ENCODE results near the gene ARHGEF11. TPM values are rescaled to one million over a fixed set of nuclear protein-coding genes. Genes with fewer than 3 reads are reported as not detected.

Gene ARHGEF11
- total and polyA plus RNA-seq, 9 of the 15 experiments (the other 6 are each of a cell fraction or from before 2014, with no cell fraction given), result 0.14 to 15.5 (median 9.0) TPM

DNA sequence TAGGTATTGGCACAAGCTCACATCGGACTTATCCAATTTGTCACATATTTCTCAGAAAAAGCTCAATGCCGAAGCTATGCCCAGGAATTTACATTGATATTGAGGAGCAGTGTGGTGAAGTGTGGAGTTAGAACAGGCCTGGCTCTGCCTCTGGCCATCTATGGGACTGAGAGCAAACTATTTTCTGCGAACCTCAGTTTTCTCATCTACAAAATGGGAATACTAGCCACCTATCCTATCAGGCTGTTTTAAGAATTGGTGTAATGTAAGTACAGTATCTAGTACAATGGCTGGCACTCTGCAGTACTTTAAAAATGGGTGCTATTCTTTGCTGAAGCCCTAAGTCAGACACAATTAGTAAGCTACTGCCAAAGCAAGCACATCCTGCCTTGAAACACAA, 47.2 kb downstream of the ARHGEF11 start:
- DNase-seq (ENCODE audit: extremely low read depth in 1 of 4, low spot score in 3 of 4), result no peak
- BruUV-seq (replicated peaks), result no TSS peak
- H3K27ac ChIP-seq (ENCODE audit: extremely low read depth, low read depth, low read length), result no peak overlapping the region
- no peaks in the 10 kb centered on the region for H3K27me3 ChIP-seq (ENCODE audit: control insufficient read depth in 2 of 2, insufficient read depth in 2 of 2, low read length in 2 of 2)
- H3K4me2 ChIP-seq (ENCODE audit: insufficient read depth, low read length), result no peak overlapping the region
- H3K4me1 ChIP-seq (replicated peaks in 1 of 2; ENCODE audit: control insufficient read depth in 2 of 2, insufficient read depth in 2 of 2, low read length in 2 of 2), result peaks cover 23 to 39% of the 10 kb centered on the region in 2 experiments
- no peaks in the 10 kb centered on the region; the same call in 1 of the 2 replicates for H4K20me1 ChIP-seq (replicated peaks; ENCODE audit: control insufficient read depth, insufficient read depth, low read length)
- 90% methylated on average over 3 of the region's 3 CpGs for WGBS (ENCODE audit: insufficient coverage, low coverage, missing lambda C conversion rate)
- peaks cover 12% of the 10 kb centered on the region; the same call in 2 of the 3 replicates for H3K79me2 ChIP-seq (ENCODE audit: control insufficient read depth, insufficient read depth, low read length)
- in situ Hi-C loops (cut with MboI) (no loop called here), intact Hi-C loops (cut with micrococcal nuclease) (no loop called here)
- no peak overlapping the region for H2AFZ ChIP-seq (ENCODE audit: low read depth, low read length)
- no peak overlapping the region for H3K4me3 ChIP-seq
- POLR2A ChIA-PET, result interaction anchor here (2.4 kb wide), 1 partner anchor 10 kb away, joined by 10 read pairs; no protein-coding TSS in a partner anchor
- H3K9me1 ChIP-seq (ENCODE audit: control insufficient read depth, insufficient read depth, low read length), result no peaks in the 10 kb centered on the region
- ATAC-seq, result no peak
- no peak for FAIRE-seq
- no peaks in the 10 kb centered on the region for H3K9me3 ChIP-seq (replicated peaks; ENCODE audit: control insufficient read depth, insufficient read depth, low read depth, low read length)
- peak; percentile 89 for TF ChIP-seq BCOR (IDR thresholded peaks at IDR 0.05)
- peak; percentile 72 for TF ChIP-seq ADNP (tag; IDR thresholded peaks at IDR 0.05)
- TF ChIP-seq KDM1A (IDR thresholded peaks at IDR 0.05), result peak; percentile 55 to 76; a peak in 3 of 4 replicates
- TF ChIP-seq, protein P1, sequence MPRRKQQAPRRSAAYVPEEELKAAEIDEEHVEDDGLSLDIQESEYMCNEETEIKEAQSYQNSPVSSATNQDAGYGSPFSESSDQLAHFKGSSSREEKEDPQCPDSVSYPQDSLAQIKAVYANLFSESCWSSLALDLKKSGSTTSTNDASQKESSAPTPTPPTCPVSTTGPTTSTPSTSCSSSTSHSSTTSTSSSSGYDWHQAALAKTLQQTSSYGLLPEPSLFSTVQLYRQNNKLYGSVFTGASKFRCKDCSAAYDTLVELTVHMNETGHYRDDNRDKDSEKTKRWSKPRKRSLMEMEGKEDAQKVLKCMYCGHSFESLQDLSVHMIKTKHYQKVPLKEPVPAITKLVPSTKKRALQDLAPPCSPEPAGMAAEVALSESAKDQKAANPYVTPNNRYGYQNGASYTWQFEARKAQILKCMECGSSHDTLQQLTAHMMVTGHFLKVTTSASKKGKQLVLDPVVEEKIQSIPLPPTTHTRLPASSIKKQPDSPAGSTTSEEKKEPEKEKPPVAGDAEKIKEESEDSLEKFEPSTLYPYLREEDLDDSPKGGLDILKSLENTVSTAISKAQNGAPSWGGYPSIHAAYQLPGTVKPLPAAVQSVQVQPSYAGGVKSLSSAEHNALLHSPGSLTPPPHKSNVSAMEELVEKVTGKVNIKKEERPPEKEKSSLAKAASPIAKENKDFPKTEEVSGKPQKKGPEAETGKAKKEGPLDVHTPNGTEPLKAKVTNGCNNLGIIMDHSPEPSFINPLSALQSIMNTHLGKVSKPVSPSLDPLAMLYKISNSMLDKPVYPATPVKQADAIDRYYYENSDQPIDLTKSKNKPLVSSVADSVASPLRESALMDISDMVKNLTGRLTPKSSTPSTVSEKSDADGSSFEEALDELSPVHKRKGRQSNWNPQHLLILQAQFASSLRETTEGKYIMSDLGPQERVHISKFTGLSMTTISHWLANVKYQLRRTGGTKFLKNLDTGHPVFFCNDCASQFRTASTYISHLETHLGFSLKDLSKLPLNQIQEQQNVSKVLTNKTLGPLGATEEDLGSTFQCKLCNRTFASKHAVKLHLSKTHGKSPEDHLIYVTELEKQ (CRISPR knock-in tag; IDR thresholded peaks at IDR 0.05), result no peak
- TF ChIP-seq TCF3 (CRISPR knock-in tag; IDR thresholded peaks at IDR 0.05), result no peak
- TF ChIP-seq, protein P2, sequence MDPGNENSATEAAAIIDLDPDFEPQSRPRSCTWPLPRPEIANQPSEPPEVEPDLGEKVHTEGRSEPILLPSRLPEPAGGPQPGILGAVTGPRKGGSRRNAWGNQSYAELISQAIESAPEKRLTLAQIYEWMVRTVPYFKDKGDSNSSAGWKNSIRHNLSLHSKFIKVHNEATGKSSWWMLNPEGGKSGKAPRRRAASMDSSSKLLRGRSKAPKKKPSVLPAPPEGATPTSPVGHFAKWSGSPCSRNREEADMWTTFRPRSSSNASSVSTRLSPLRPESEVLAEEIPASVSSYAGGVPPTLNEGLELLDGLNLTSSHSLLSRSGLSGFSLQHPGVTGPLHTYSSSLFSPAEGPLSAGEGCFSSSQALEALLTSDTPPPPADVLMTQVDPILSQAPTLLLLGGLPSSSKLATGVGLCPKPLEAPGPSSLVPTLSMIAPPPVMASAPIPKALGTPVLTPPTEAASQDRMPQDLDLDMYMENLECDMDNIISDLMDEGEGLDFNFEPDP (CRISPR knock-in tag; IDR thresholded peaks at IDR 0.05), result no peak
- no peak for TF ChIP-seq KLF6 (CRISPR knock-in tag; IDR thresholded peaks at IDR 0.05; ENCODE audit: borderline replicate concordance)
- TF ChIP-seq RBM25 (IDR thresholded peaks at IDR 0.05; ENCODE audit: low read depth, low read length, severe bottlenecking), result peak; percentile 93
- no peak for TF ChIP-seq SRSF1 (IDR thresholded peaks at IDR 0.05; ENCODE audit: low read depth, low read length)
- TF ChIP-seq, protein P3, sequence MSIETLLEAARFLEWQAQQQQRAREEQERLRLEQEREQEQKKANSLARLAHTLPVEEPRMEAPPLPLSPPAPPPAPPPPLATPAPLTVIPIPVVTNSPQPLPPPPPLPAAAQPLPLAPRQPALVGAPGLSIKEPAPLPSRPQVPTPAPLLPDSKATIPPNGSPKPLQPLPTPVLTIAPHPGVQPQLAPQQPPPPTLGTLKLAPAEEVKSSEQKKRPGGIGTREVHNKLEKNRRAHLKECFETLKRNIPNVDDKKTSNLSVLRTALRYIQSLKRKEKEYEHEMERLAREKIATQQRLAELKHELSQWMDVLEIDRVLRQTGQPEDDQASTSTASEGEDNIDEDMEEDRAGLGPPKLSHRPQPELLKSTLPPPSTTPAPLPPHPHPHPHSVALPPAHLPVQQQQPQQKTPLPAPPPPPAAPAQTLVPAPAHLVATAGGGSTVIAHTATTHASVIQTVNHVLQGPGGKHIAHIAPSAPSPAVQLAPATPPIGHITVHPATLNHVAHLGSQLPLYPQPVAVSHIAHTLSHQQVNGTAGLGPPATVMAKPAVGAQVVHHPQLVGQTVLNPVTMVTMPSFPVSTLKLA (conservative IDR thresholded peaks at IDR 0.05), result no peak
- CTCF ChIA-PET (ENCODE audit: low intra/inter-chr PET ratio), result no interaction called here
- no peak overlapping the region for H3K9ac ChIP-seq (ENCODE audit: insufficient read depth in 1 of 2, low read depth in 2 of 2, low read length in 2 of 2)
- no peaks in the 10 kb centered on the region for H3K36me3 ChIP-seq (ENCODE audit: control insufficient read depth, insufficient read depth, low read length)

Measured in K562 (cell line).